ENCODE results near the gene GPR17.

GRCh38 chr2:127670055-127670956 lies 24.4 kb downstream of the GPR17 start:
- TF ChIP-seq CTCF (conservative IDR thresholded peaks at IDR 0.05 in 1 of 2, IDR thresholded peaks at IDR 0.05 in 1 of 2; ENCODE audit: extremely low read depth in 1 of 2, insufficient read depth in 1 of 2, low read depth in 1 of 2, low read length in 2 of 2) (no peak), EZH2 (IDR thresholded peaks at IDR 0.05; ENCODE audit: borderline replicate concordance, low read length) (no peak)
